B cell (primary cell): ENCODE results near the gene EPHB1. TPM values are rescaled to one million over a fixed set of nuclear protein-coding genes. Genes with fewer than 3 reads are reported as not detected.

Experiments used
- ATAC-seq: fragments of 200-7000 bp; cut with Tn5 transposase; one replicate; pipeline ENCODE4 v1.10.0; 2021; ENCODE audit warnings: low read depth, mild to moderate bottlenecking, moderate number of reproducible peaks, moderate library complexity
- CTCF ChIA-PET: fragments of 350-600 bp; sonication (Branson Sonifier 250); formaldehyde crosslinking; loops from one replicate; lab custom pipeline; 2021; ENCODE audit warnings: antibody characterized with exemption, inconsistent platforms; lab: Charles Lee
- POLR2A ChIA-PET: fragments of 350-600 bp; sonication (Branson Sonifier 250); formaldehyde crosslinking; loops from one replicate; lab custom pipeline; 2021; ENCODE audit warnings: antibody characterized with exemption; lab: Charles Lee
- DNase-seq: peaks from one replicate; pipeline ENCODE4 v3.0.0; 2013
- H2AFZ ChIP-seq: 2 replicates; pipeline ENCODE4 v1.6.1; 2012; ENCODE audit warnings: mild to moderate bottlenecking, low read depth, low read length; ENCODE audit not compliant: insufficient read depth, poor library complexity, severe bottlenecking
- H3K27ac ChIP-seq, 2 donors: 1 replicate in 1 of 2; 2 replicates in 1 of 2; pipeline ENCODE4 v1.5.1; 2012 to 2013; ENCODE audit warnings: low read length in 2 of 2, mild to moderate bottlenecking in 2 of 2, moderate library complexity in 1 of 2
- H3K27me3 ChIP-seq, 4 experiments: fragments of 200-600 bp in 1 of 4; sonication (generic) in 1 of 4; replicated peaks in 1 of 4; 1 replicate in 2 of 4; 2 replicates in 2 of 4; pipeline versions ENCODE4 v1.6.1 to v1.7.0; 2013 to 2016; ENCODE audit warnings: low read length in 3 of 4, mild to moderate bottlenecking in 2 of 4, mixed read lengths in 1 of 4, moderate library complexity in 1 of 4; ENCODE audit not compliant: insufficient read depth in 4 of 4, control insufficient read depth in 3 of 4; ENCODE audit errors: control extremely low read depth in 1 of 4
- H3K36me3 ChIP-seq, 2 experiments: replicated peaks in 1 of 2; 1 replicate in 1 of 2; 2 replicates in 1 of 2; pipeline versions ENCODE4 v1.6.1 to v1.7.1; 2013; ENCODE audit warnings: low read length in 1 of 2; ENCODE audit not compliant: insufficient read depth in 2 of 2, control insufficient read depth in 1 of 2; ENCODE audit errors: control extremely low read depth in 1 of 2, extremely low read depth in 1 of 2
- H3K4me1 ChIP-seq, 2 donors: fragments of 200-600 bp in 1 of 2; sonication (generic) in 1 of 2; 1 replicate in 1 of 2; 2 replicates in 1 of 2; pipeline versions ENCODE4 v1.5.1 to v1.6.1; 2013 to 2017; ENCODE audit warnings: low read length in 2 of 2; ENCODE audit not compliant: control insufficient read depth in 2 of 2, insufficient read depth in 2 of 2
- H3K4me2 ChIP-seq: replicated peaks from 2 replicates; pipeline ENCODE3; 2012; ENCODE audit warnings: mild to moderate bottlenecking, low read depth, low read length; ENCODE audit not compliant: poor library complexity, severe bottlenecking
- H3K4me3 ChIP-seq, 5 experiments: fragments of 200-600 bp in 1 of 5; sonication (generic) in 1 of 5; 1 replicate in 3 of 5; 2 replicates in 2 of 5; pipeline versions ENCODE4 v1.5.1 to v1.7.0; 2011 to 2016; ENCODE audit warnings: low read length in 4 of 5, mild to moderate bottlenecking in 4 of 5, low read depth in 2 of 5, control low read depth in 1 of 5, moderate library complexity in 1 of 5; ENCODE audit not compliant: insufficient read depth in 1 of 5; ENCODE audit errors: control extremely low read depth in 1 of 5, extremely low read depth in 1 of 5
- H3K79me2 ChIP-seq: fragments of 200-600 bp; sonication (generic); one replicate; pipeline ENCODE4 v1.6.0; 2016; ENCODE audit warnings: low read length; ENCODE audit not compliant: control insufficient read depth, insufficient read depth
- H3K9ac ChIP-seq: fragments of 200-600 bp; sonication (generic); 2 replicates; pipeline ENCODE4 v1.6.1; 2017; ENCODE audit warnings: mild to moderate bottlenecking, low read length, moderate library complexity
- H3K9me3 ChIP-seq, 3 donors: one replicate each; pipeline versions ENCODE4 v1.6.1 to v1.7.1; 2013; ENCODE audit warnings: low read length in 2 of 3; ENCODE audit not compliant: control insufficient read depth in 2 of 3, insufficient read depth in 1 of 3; ENCODE audit errors: control extremely low read depth in 1 of 3
- H4K20me1 ChIP-seq: 2 replicates; pipeline ENCODE4 v1.6.0; 2012; ENCODE audit warnings: mild to moderate bottlenecking, low read length; ENCODE audit not compliant: insufficient read depth, control insufficient read depth, poor library complexity, severe bottlenecking
- H3K27ac Mint-ChIP-seq: one replicate; pipeline ENCODE4 v1.8.0; 2021; ENCODE audit warnings: mixed read lengths
- H3K27me3 Mint-ChIP-seq: one replicate; pipeline ENCODE4 v1.8.0; 2021; ENCODE audit warnings: mixed read lengths
- H3K4me1 Mint-ChIP-seq: one replicate; pipeline ENCODE4 v1.8.0; 2021; ENCODE audit warnings: mixed read lengths
- H3K4me3 Mint-ChIP-seq: one replicate; pipeline ENCODE4 v1.8.0; 2021; ENCODE audit warnings: mixed read lengths
- H3K9me3 Mint-ChIP-seq: one replicate; pipeline ENCODE4 v1.8.0; 2022; ENCODE audit warnings: mixed read lengths; ENCODE audit not compliant: insufficient read depth
- EZH2 ChIP-seq: IDR thresholded peaks from 2 replicates; pipeline ENCODE4 v1.6.1; 2012; ENCODE audit warnings: borderline replicate concordance, low read depth, mild to moderate bottlenecking, moderate library complexity, low read length; ENCODE audit not compliant: insufficient read depth, poor library complexity, severe bottlenecking
- WGBS: methylation state at CpG from one replicate; pipeline ENCODE4 v1.1.5; 2013; ENCODE audit warnings: missing lambda C conversion rate; ENCODE audit not compliant: insufficient coverage; 5-methylcytosine and 5-hydroxymethylcytosine counted together
- intact Hi-C: fragments of 100-400 bp; cut with micrococcal nuclease; formaldehyde crosslinking; loops from one replicate; pipeline ENCODE4 v1.10.0; 2022
- polyA plus RNA-seq: library from polyadenylated mRNA; depleted of rRNA; stranded (reverse); fragments of >200 nt; gene quantifications from 2 replicates; pipeline ENCODE4 v1.2.3, GENCODE V29; 2012
- total RNA-seq, 2 donors: library from RNA; stranded (reverse); fragments of 120-200 nt in 1 of 2; gene quantifications; 1 replicate in 1 of 2; 2 replicates in 1 of 2; pipeline versions ENCODE4 v1.2.3 to v1.2.4, GENCODE V29; 2013 to 2022
- TF ChIP-seq, protein P1 (sequence below): fragments of 200-600 bp; IDR thresholded peaks from one replicate; pipeline ENCODE4 v1.8.0; 2022; ENCODE audit warnings: antibody characterized with exemption, mild to moderate bottlenecking

The EPHB1 gene
- total and polyA plus RNA-seq, 2 donors (not counting 1 experiment from before 2014, with no cell fraction given) = 0.01 TPM; not detected in 1

DNA sequence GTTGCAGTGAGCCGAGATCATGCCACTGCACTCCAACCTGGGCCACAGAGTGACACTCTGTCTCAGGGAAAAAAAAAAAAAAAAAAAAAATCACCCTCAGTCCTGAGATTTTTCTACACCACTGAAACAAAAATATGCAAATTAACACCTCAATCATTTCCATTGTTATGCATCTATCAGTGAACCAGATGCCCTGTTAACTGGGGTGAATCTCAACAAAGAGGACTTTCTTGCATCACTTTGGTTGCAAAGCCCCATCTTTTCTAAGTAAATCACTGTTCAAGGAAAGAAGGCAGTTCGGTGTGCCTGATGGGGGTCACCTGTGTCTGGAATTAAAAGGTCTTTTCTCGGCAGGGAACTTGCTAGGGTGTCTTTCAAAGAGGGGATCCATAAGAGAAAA, 421.6 kb downstream of the EPHB1 start:
- no peaks in the 10 kb centered on the region for H3K4me1 ChIP-seq
- ChIA-PET CTCF (no interaction called here), POLR2A (no interaction called here)
- H3K79me2 ChIP-seq = no peaks in the 10 kb centered on the region
- intact Hi-C loops = no loop called here
- Mint-ChIP-seq H3K4me3 (no peak overlapping the region), H3K9me3 (peaks cover 2% of the 10 kb centered on the region), H3K27ac (no peak overlapping the region), H3K4me1 (no peaks in the 10 kb centered on the region), H3K27me3 (peaks cover 5% of the 10 kb centered on the region)
- DNase-seq (no peak), ATAC-seq (no peak)
- TF ChIP-seq, protein P1, sequence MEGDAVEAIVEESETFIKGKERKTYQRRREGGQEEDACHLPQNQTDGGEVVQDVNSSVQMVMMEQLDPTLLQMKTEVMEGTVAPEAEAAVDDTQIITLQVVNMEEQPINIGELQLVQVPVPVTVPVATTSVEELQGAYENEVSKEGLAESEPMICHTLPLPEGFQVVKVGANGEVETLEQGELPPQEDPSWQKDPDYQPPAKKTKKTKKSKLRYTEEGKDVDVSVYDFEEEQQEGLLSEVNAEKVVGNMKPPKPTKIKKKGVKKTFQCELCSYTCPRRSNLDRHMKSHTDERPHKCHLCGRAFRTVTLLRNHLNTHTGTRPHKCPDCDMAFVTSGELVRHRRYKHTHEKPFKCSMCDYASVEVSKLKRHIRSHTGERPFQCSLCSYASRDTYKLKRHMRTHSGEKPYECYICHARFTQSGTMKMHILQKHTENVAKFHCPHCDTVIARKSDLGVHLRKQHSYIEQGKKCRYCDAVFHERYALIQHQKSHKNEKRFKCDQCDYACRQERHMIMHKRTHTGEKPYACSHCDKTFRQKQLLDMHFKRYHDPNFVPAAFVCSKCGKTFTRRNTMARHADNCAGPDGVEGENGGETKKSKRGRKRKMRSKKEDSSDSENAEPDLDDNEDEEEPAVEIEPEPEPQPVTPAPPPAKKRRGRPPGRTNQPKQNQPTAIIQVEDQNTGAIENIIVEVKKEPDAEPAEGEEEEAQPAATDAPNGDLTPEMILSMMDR = no peak
- TF ChIP-seq EZH2 = no peak
- H4K20me1 ChIP-seq = no peaks in the 10 kb centered on the region
- no CpG with 5 or more reads among the region's 3 CpGs for WGBS
- H2AFZ ChIP-seq = no peak overlapping the region
- no peak overlapping the region for H3K27ac ChIP-seq
- no peak overlapping the region for H3K4me2 ChIP-seq
- no peak overlapping the region for H3K9ac ChIP-seq
- H3K4me3 ChIP-seq = no peak overlapping the region
- H3K36me3 ChIP-seq = no peaks in the 10 kb centered on the region
- no peaks in the 10 kb centered on the region for H3K27me3 ChIP-seq
- H3K9me3 ChIP-seq = no peaks in the 10 kb centered on the region

DNA sequence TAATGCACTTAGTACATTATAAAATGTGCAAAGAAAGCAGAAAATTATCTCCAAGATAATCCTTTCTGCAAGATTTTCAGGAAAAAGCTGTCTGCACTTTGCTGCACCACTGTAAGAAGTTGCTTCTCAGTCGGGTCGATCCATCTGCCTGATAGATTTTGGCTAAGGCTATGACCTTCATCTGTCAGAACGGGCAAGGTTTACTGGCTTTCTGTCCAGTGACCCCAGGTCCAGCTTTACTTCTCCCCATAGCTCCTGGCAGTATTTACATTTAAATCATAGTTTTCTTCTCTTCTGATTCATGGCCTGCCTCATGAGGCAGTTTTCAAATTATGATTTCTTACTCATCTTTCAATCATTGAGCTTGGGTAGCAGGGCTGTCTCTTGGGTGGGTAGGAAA, 422.7 kb downstream of the EPHB1 start:
- H4K20me1 ChIP-seq = no peaks in the 10 kb centered on the region

More for the DNA sequence above, 422.7 kb downstream of the EPHB1 start:
- Histone ChIP-seq H3K79me2 (no peaks in the 10 kb centered on the region), H3K9ac (no peak overlapping the region), H3K27me3 (no peaks in the 10 kb centered on the region), H3K9me3 (no peaks in the 10 kb centered on the region), H3K4me3 (no peak overlapping the region), H3K36me3 (no peaks in the 10 kb centered on the region), H3K4me2 (no peak overlapping the region), H3K27ac (no peak overlapping the region), H3K4me1 (no peaks in the 10 kb centered on the region), H2AFZ (no peak overlapping the region)
- ATAC-seq = no peak
- Mint-ChIP-seq H3K27me3 (peaks cover 5% of the 10 kb centered on the region), H3K9me3 (peaks cover 2% of the 10 kb centered on the region), H3K4me1 (no peaks in the 10 kb centered on the region), H3K4me3 (no peak overlapping the region), H3K27ac (no peak overlapping the region)
- ChIA-PET POLR2A (no interaction called here), CTCF (no interaction called here)
- DNase-seq = no peak
- TF ChIP-seq, protein P1 = no peak
- TF ChIP-seq EZH2 = no peak
- 96% methylated on average over 3 of the region's 3 CpGs for WGBS
- intact Hi-C loops = no loop called here
